Measurements from ENCODE around the gene SSBP1.

DNA sequence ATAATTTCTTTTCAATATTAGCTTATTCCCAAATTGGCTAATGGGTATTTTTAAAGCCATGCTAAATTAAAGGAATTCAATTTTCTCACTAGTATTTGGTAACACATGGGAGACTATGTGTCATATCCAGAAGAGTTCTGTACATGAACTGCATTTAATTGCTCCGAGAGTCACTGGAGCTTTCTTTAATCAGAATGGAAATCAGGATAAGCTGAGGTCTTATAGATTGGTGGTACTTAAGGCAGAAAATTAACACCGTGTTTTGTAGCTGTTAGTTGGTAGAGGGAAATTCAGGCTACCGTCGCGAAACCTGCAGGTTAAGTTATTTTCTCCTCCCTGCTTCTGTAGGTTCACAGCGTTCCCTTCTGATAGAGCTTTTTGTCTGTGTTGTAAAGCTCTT, 29.8 kb upstream of the SSBP1 start, which contains the start of gene WEE2:
- TF ChIP-seq POLR2A (IDR thresholded peaks at IDR 0.05), result no peak
- no peak for TF ChIP-seq EP300 (IDR thresholded peaks at IDR 0.05)
